Kidney epithelial cell (primary cell): Measurements from ENCODE around the gene GNB5. TPM values are rescaled to one million over a fixed set of nuclear protein-coding genes. Genes with fewer than 3 reads are reported as not detected.
"Not testable (repeated sequence)": the region's sequence is repeated elsewhere in the genome, so short reads cannot be mapped to it uniquely, and the experiment has no call there.

Source experiments
- DNase-seq: peaks from one replicate; pipeline ENCODE4 v3.0.0-alpha.2; 2010; ENCODE audit warnings: low read depth
- H3K27me3 ChIP-seq: 2 replicates; pipeline ENCODE4 v1.6.0; 2011; ENCODE audit warnings: low read length; ENCODE audit not compliant: control insufficient read depth, insufficient read depth
- H3K36me3 ChIP-seq: 2 replicates; pipeline ENCODE4 v1.5.1; 2011; ENCODE audit warnings: low read length; ENCODE audit not compliant: control insufficient read depth, insufficient read depth
- H3K4me3 ChIP-seq: 2 replicates; pipeline ENCODE4 v1.5.1; 2011; ENCODE audit warnings: low read depth, mild to moderate bottlenecking, control low read depth, low read length
- total RNA-seq: library from RNA; depleted of rRNA; stranded (reverse); fragments of >200 nt; gene quantifications from 2 replicates; pipeline ENCODE4 v1.2.3, GENCODE V29; 2015
- TF ChIP-seq, protein P1 (sequence below): IDR thresholded peaks from 2 replicates; pipeline ENCODE4 v1.5.1; 2011; ENCODE audit warnings: mild to moderate bottlenecking, moderate library complexity, low read length, control low read depth, inconsistent platforms; ENCODE audit not compliant: insufficient read depth, poor library complexity, severe bottlenecking

The GNB5 gene
- 39.9 and 46.7 TPM in 2 replicates for total RNA-seq

- no peaks in the 10 kb centered on the region for H3K36me3 ChIP-seq
- H3K27me3 ChIP-seq, result no peaks in the 10 kb centered on the region
- no peak within 1 kb of the TSS for H3K4me3 ChIP-seq
- TF ChIP-seq, protein P1, sequence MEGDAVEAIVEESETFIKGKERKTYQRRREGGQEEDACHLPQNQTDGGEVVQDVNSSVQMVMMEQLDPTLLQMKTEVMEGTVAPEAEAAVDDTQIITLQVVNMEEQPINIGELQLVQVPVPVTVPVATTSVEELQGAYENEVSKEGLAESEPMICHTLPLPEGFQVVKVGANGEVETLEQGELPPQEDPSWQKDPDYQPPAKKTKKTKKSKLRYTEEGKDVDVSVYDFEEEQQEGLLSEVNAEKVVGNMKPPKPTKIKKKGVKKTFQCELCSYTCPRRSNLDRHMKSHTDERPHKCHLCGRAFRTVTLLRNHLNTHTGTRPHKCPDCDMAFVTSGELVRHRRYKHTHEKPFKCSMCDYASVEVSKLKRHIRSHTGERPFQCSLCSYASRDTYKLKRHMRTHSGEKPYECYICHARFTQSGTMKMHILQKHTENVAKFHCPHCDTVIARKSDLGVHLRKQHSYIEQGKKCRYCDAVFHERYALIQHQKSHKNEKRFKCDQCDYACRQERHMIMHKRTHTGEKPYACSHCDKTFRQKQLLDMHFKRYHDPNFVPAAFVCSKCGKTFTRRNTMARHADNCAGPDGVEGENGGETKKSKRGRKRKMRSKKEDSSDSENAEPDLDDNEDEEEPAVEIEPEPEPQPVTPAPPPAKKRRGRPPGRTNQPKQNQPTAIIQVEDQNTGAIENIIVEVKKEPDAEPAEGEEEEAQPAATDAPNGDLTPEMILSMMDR, result no peak
- DNase-seq, result no peak
Observed at GRCh38 chr15:52191207-52191606, at the start of gene GNB5. Gene GNB5, minus strand, starts transcription at chr15:52191392. Its CDS starts 6,716 bp downstream, at chr15:52184676.

- TF ChIP-seq, protein P1, result no peak
- no peak for DNase-seq
- H3K4me3 ChIP-seq, result no peak overlapping the region
- peaks cover 1% of the 10 kb centered on the region for H3K36me3 ChIP-seq
- no peaks in the 10 kb centered on the region for H3K27me3 ChIP-seq
Observed at GRCh38 chr15:52240166-52240565, 49.0 kb upstream of the GNB5 start.

DNA sequence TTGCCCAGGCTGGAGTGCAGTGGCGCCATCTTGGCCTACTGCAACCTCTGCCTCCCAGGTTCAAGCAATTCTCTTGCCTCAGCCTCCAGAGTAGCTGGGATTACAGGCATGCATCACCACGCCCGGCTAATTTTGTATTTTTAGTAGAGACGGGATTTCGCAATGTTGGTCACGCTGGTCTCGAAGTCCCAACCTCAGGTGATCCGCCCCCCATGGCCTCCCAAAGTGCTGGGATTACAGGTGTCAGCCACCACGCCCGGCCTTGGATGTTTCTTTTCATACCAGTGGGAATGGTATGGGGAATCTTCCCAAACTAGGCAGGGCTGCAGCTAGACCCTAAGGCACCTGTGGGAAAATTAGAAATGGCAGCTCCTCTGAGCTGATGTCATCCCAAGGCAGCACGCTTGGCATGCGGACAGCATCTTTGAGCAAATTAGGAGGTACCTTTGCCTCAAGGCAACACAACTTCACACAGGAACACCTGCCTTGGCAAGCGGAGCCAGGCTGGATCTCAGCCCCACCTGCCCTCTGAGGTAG lies 47.9 kb upstream of the GNB5 start:
- not testable (repeated sequence) for H3K4me3 ChIP-seq, DNase-seq, H3K36me3 ChIP-seq, H3K27me3 ChIP-seq

GRCh38 chr15:52238149-52238548 lies 47.0 kb upstream of the GNB5 start:
- Histone ChIP-seq H3K36me3 (peaks cover 1% of the 10 kb centered on the region), H3K27me3 (no peaks in the 10 kb centered on the region), H3K4me3 (no peak overlapping the region)
- TF ChIP-seq, protein P1, result no peak
- DNase-seq, result no peak

DNA sequence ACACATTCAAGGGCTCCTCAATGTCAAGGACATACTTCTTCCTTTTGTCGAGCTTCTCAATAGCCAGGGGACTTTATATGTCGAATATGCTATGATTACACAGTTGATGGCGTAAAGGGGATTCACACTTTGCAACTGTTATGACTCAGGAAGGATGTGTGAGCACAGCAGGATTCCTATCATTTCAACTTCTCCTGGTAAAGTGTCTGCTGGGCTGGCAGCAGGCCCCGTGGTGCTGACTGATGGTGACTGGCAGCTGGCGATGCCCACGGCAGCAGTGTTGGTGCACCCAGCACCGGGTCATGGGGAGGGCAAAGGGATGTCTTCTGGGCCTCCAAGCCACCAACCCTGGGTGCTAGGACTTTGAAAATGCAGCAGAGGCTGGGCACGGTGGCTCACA lies 44.8 kb upstream of the GNB5 start:
- TF ChIP-seq, protein P1, result no peak
- DNase-seq, result no peak

DNA sequence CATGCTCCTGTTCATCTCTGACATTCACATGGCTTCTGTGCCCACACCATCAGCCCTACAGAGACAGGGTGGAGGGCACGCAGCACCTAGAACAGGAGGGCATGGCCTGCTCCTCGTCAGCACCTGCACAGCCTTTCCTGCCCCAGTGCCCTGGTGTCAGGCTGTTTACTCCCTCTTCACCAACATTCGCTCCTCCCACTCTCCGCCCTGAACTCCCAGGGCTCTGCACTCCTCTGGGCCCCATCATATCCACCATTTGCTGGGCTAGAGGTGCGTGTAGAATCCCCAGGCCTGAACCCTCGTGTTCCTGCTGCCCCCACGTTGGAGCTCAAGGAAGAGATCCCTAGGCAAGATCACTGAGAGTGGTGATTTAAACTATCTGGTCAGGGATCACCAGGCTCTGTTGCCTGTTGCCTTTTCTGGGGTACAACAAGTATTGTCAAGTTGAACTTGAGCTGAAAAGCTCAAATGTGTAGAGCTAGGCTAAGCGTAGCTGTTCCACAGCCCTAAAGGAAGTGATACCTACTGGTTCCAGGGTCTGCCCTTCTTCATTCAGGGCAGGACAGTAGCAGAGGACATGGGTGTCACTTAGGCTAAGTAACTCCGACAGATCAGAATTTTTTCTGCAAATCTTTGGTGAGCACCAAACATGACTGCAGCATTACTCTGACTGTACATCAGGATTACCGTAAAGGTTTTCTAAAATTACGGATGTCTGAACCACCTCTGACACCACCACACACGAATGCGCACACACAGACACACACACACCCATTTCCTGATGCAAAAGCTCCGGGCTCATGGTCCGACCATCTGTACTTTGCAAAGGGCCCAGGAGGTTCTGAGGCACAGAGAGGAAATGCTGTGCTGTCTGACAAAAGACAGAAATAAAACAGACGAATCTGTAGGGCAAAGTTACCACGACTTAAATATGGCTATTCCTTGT lies 43.7 kb upstream of the GNB5 start:
- Histone ChIP-seq H3K27me3 (no peaks in the 10 kb centered on the region), H3K4me3 (no peak overlapping the region), H3K36me3 (peaks cover 1% of the 10 kb centered on the region)
- DNase-seq, result no peak
- TF ChIP-seq, protein P1, result no peak

More for the DNA sequence above, 44.8 kb upstream of the GNB5 start:
- peaks cover 1% of the 10 kb centered on the region for H3K36me3 ChIP-seq
- H3K27me3 ChIP-seq, result no peaks in the 10 kb centered on the region
- H3K4me3 ChIP-seq, result no peak overlapping the region
